ENCODE measurements around the gene SF3B4.
"Not testable (repeated sequence)": the region's sequence is repeated elsewhere in the genome, so short reads cannot be mapped to it uniquely, and the experiment has no call there.

SF3B4 gene

DNA sequence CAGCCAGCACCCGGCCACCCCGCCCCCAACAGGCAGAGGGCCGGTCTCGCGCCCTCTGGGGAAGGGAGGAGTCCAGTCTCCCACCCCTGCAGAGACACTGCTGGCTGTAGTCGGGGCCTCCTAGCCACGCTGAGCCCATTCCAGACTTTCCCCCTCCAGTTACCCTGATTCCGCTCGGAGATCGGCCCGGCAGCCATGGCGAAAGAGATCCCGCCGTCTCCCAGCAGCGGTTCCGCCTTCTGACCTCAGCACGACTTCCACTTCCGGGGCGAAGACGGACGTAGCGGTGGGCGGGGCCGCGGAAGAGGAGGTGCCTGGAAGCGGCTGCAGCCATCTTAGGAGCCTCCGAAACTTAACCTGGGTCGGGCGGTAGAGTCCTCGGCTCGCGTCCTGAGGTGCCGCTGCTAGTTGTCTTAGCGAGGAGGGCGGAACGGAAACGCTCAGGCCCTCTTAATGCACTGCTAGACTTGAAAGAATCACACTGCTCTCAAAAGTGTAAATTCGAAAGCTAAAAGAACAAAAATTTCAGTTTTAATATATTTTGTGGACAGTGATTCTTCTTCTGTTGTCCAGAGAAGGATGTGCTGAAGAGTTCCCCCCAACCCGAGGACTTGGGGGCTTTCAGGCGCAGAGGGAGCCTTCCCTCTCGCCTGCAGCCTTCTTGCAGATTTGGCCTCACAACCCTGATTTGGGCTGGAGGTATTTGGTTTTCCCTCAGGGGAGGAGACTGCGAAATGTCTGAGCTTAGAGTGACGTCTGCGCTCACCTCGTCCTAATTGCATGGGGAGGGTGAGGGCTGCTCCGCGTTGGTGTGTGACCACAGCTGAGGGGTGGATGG, at the start of gene SF3B4:
Gene SF3B4 (minus strand): TSS at position 241 of the 838 bp plus-strand sequence. CDS start 44 bp downstream, at position 197.
- DNase-seq (ENCODE audit: low spot score) = peak; percentile 96

GRCh38 chr1:149977345-149977744, 49.7 kb upstream of the SF3B4 start:
- no peak for DNase-seq (ENCODE audit: low spot score)

GRCh38 chr1:149972547-149972946, 44.9 kb upstream of the SF3B4 start:
- no peak for DNase-seq (ENCODE audit: low spot score)

GRCh38 chr1:149967646-149968045, 40.0 kb upstream of the SF3B4 start:
- DNase-seq (ENCODE audit: low spot score) = no peak

DNA sequence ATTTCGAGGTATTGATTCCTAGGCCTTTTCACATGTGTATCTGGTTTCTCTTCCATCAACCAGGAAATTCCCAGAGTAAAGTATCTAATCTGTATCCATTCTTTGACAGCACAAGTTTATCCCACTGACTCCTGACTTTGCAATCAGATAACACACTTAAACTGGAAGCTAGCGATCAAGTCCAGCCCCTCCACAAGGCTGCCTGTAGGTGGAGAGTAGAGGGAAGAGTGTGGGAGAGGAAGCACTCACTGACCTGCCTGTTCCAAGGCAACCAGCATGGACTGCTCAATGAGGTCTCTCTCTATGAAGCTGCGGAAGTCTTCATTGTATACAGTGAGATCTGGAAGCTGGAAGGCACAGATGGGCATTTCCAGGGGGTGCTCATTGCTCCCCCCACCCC, 39.4 kb upstream of the SF3B4 start:
- no peak for DNase-seq (ENCODE audit: low spot score)

DNA sequence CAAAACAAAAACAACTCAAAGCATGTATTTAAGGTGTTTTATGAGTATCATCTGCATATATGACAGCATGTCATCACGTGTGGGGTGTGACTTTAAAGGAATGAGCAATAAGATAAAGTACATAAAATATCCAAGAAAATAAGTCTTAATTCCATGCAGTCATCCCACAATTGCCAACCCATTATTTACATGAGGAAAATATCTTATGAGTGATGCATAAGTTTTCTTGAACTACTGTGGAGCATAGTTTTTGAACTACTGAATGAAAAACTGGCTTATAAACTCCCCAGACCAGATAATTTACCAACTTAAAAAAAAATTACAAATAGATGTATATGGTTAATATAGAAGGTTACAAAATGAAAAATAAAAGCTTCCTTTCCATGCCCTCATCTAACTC, 38.8 kb upstream of the SF3B4 start:
- DNase-seq (ENCODE audit: low spot score) = no peak

- DNase-seq (ENCODE audit: low spot score) = no peak
Observed at GRCh38 chr1:149965440-149965839, 37.8 kb upstream of the SF3B4 start.

DNA sequence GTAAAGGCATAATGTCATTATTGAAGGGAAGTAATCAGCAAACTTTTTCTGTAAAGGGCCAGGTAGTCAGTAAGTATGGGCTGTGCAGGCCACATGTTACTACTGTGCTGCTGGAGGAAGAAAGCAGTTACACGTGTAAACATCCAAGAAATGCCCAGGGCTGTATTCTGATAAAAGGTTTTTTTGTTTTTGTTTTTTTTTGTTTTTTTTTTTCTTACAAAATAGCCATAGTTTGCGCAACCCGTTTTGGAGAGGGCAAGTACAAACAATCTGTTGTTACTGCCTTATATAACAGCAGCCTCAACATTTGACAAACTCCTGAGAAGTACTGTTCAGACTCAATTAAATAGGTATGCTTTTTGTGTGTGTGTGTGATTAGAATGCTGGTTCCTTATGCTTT, 35.8 kb upstream of the SF3B4 start:
- no peak for DNase-seq (ENCODE audit: low spot score)

GRCh38 chr1:149962736-149963135, 35.1 kb upstream of the SF3B4 start:
- no peak for DNase-seq (ENCODE audit: low spot score)

GRCh38 chr1:149962039-149962647, 34.5 kb upstream of the SF3B4 start:
- DNase-seq (ENCODE audit: low spot score) = peak; percentile 76

DNA sequence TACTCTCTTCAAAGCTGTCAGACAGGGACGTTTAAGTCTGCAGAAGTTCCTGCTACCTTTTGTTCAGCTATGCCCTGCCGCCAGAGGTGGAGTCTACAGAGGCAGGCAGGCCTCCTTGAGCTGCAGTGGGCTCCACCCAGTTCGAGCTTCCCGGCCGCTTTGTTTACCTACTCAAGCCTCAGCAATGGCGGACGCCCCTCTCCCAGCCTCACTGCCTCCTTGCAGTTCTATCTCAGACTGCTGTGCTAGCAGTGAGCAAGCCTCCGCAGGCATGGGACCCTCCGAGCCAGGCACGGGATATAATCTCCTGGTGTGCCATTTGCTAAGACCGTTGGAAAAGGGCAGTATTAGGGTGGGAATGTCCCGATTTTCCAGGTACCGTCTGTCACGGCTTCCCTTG, 29.9 kb upstream of the SF3B4 start:
- not testable (repeated sequence) for DNase-seq (ENCODE audit: low spot score)

DNA sequence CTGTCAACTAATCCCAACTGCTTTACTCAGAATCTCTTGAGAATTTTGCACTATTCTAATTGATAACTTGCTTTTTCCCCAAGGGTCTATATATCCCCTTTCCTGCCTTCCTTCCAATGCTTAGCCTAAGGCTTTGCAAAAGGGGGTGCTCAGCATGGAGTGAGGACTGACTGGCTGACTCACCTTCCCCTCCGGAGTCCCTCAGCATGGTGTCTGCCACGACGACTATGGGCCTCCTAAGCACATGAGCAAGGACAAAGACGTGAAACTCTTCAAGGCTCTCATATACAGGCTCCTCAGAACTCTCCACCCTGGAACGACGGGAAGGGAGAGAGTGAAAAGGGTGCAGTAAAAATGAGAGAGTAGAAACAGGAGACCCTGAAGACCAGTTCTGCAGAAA, 22.3 kb upstream of the SF3B4 start:
- no peak for DNase-seq (ENCODE audit: low spot score)

GRCh38 chr1:149945206-149945605, 17.6 kb upstream of the SF3B4 start:
- DNase-seq (ENCODE audit: low spot score) = no peak

- no peak for DNase-seq (ENCODE audit: low spot score)
Observed at GRCh38 chr1:149942885-149943284, 15.3 kb upstream of the SF3B4 start.

DNA sequence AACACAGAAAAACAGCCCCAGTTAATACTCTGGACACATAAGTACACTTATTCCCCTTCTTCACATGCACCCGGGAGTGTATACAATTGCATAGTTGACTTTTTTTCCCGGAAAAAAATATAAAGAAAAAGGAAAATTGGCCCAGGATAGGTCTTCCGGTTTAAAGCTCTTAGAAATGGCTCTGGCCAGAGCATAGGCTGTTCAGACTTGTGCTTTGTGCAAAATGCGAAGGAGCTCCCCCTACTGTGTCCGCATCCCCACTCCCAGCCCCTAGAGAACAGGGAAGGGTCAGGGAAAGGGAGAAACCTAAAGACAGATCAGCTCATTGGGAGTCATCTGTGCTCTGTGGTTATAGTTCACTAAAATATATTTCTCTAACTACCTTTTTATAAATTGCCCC, 14.6 kb upstream of the SF3B4 start:
- DNase-seq (ENCODE audit: low spot score) = no peak

DNA sequence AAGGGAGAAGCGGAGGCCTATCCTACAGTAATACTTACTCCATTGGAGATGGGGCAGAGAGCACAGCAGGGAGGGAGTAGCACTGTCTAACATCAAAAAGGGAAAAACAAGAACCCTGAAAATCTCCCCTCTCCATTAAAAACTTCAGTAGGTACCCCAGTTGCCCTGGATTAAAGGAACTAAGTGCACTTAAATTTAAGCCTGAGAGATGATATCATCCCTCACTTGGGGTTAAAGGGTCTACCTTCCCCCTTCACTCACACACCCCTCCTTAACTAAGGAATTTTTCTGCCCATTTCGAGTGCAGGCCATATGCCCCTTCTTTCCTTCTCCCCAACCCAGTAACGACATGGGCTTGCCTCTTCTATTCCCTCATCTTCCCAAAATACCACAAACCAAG, 12.8 kb upstream of the SF3B4 start:
- DNase-seq (ENCODE audit: low spot score) = no peak

DNA sequence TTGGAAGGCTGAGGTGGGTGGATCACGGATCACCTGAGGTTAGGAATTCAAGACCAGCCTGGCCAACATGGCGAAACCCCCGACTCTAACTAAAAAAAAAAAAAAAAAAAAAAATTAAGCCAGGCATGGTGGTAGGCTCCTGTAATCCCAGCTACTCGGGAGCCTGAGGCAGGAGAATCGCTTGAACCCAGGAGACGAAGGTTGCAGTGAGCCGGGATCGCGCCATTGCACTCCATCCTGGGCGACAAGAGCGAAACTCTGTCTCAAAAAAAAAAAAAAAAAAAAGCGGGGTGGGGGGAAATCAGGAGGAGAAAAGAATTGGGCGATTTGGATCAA, 11.0 kb upstream of the SF3B4 start:
- DNase-seq (ENCODE audit: low spot score) = not testable (repeated sequence)

- no peak for DNase-seq (ENCODE audit: low spot score)
Observed at GRCh38 chr1:149937759-149938158, 10.2 kb upstream of the SF3B4 start.

- no peak for DNase-seq (ENCODE audit: low spot score)
Observed at GRCh38 chr1:149936992-149937705, 9.5 kb upstream of the SF3B4 start.

GRCh38 chr1:149936170-149936991, 8.8 kb upstream of the SF3B4 start, which contains the start of gene MTMR11:
Gene MTMR11 (minus strand): TSS chr1:149936879. CDS start chr1:149936647, 232 bp downstream.
- DNase-seq (ENCODE audit: low spot score) = no peak

DNA sequence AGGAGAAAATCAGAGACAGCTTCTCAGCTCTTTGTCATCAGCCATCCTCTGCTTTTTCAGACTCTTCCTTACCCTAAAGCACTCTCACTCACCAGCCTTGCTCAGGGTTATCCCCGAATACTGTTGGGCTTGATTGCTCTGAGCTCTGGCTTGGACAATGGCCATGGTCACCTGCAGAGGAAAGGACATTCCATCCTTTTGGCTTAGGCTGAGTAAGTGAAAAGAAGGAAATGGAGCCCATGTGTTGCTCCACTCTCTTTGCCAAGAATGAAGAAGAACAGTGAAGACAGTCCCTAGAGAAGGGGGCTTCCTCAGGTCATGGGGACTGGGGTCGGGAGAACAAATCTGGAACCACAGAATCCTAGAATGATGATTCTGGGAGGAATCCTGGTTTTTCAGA, 6.8 kb upstream of the SF3B4 start:
- no peak for DNase-seq (ENCODE audit: low spot score)

DNA sequence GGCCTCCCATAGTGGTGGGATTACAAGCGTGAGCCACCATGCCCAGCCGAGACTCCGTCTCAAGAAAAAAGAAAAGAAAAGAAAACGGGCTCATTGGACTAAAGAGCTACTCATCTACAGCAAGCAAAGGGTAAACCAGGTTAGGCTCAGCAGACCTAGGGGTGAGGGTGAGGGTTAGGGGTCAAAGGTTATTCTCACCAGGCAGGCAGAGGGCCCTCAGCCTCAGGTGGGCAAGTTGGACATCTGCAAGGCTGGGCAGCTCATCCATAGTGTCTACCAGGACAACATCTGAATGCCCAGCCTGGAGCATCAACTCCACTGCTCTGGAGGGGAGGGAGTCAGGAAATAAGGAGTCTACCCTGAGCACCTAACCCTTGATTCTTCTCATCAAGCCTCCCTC, 5.6 kb upstream of the SF3B4 start:
- no peak for DNase-seq (ENCODE audit: low spot score)

Measured in hematopoietic multipotent progenitor cell treated with erythropoietin and hydrocortisone succinate and interleukin-3 and kit ligand, for 15 days (in vitro differentiated cells).